Fibroblast of lung (primary cell): Measurements from ENCODE around the gene R3HDM4. TPM values are rescaled to one million over a fixed set of nuclear protein-coding genes. Genes with fewer than 3 reads are reported as not detected.

Source experiments
- DNase-seq, 2 donors: peaks; one replicate each; pipeline versions ENCODE4 v3.0.0 to v3.0.0-alpha.2; 2010; ENCODE audit warnings: low read depth in 2 of 2
- H2AFZ ChIP-seq: 2 replicates; pipeline ENCODE4 v1.5.1; 2012; ENCODE audit warnings: low read length, control low read depth, inconsistent platforms
- H3K27ac ChIP-seq: 2 replicates; pipeline ENCODE4 v1.5.1; 2011; ENCODE audit warnings: low read length, control low read depth; ENCODE audit not compliant: insufficient read depth
- H3K27me3 ChIP-seq: 2 replicates; pipeline ENCODE4 v1.5.1; 2011; ENCODE audit warnings: mild to moderate bottlenecking, low read length; ENCODE audit not compliant: control insufficient read depth, insufficient read depth
- H3K36me3 ChIP-seq: 2 replicates; pipeline ENCODE4 v1.5.1; 2011; ENCODE audit warnings: low read length; ENCODE audit not compliant: control insufficient read depth, insufficient read depth
- H3K4me1 ChIP-seq: 2 replicates; pipeline ENCODE4 v1.5.1; 2011; ENCODE audit warnings: low read length; ENCODE audit not compliant: control insufficient read depth, insufficient read depth; ENCODE audit errors: extremely low read depth
- H3K4me2 ChIP-seq: 2 replicates; pipeline ENCODE4 v1.5.1; 2011; ENCODE audit warnings: low read length, control low read depth; ENCODE audit not compliant: insufficient read depth; ENCODE audit errors: extremely low read depth
- H3K4me3 ChIP-seq, 4 experiments: fragments of 200-600 bp in 1 of 4; sonication (generic) in 1 of 4; replicated peaks in 1 of 4; 2 replicates each; pipeline ENCODE4 v1.5.1; 2011 to 2016; ENCODE audit warnings: low read length in 4 of 4, low read depth in 3 of 4, mild to moderate bottlenecking in 3 of 4, control low read depth in 2 of 4, inconsistent platforms in 1 of 4, mixed read lengths in 1 of 4; ENCODE audit not compliant: insufficient read depth in 1 of 4; ENCODE audit errors: control extremely low read depth in 1 of 4
- H3K79me2 ChIP-seq: 2 replicates; pipeline ENCODE4 v1.5.1; 2012; ENCODE audit warnings: mild to moderate bottlenecking, low read length, inconsistent platforms; ENCODE audit not compliant: control insufficient read depth, insufficient read depth
- H3K9ac ChIP-seq: 2 replicates; pipeline ENCODE4 v1.5.1; 2011; ENCODE audit warnings: mild to moderate bottlenecking, low read length, control low read depth; ENCODE audit not compliant: insufficient read depth
- H3K9me3 ChIP-seq: 2 replicates; pipeline ENCODE4 v1.5.1; 2012; ENCODE audit warnings: low read depth, low read length; ENCODE audit not compliant: control insufficient read depth, insufficient read depth
- H4K20me1 ChIP-seq: 2 replicates; pipeline ENCODE4 v1.5.1; 2011; ENCODE audit warnings: low read length; ENCODE audit not compliant: control insufficient read depth, insufficient read depth; ENCODE audit errors: extremely low read depth
- EZH2 ChIP-seq: IDR thresholded peaks from 2 replicates; pipeline ENCODE4 v1.5.1; 2012; ENCODE audit warnings: low read length, control low read depth, mild to moderate bottlenecking; ENCODE audit errors: missing control alignments
- polyA plus RNA-seq, 2 donors: library from polyadenylated mRNA; depleted of rRNA in 1 of 2; stranded (reverse) in 1 of 2; unstranded in 1 of 2; fragments of >200 nt; gene quantifications; 2 replicates each; pipeline ENCODE4 v1.2.1, GENCODE V29; 2011 to 2012; ENCODE audit warnings: missing spikeins in 1 of 2
- total RNA-seq: library from RNA; depleted of rRNA; stranded (reverse); fragments of >200 nt; gene quantifications from 2 replicates; pipeline ENCODE4 v1.2.1, GENCODE V29; 2014
- TF ChIP-seq, protein P1 (sequence below), 2 donors: IDR thresholded peaks in 1 of 2; conservative IDR thresholded peaks in 1 of 2; 1 replicate in 1 of 2; 2 replicates in 1 of 2; pipeline ENCODE4 v1.5.1; 2011 to 2012; ENCODE audit warnings: low read length in 2 of 2, control low read depth in 1 of 2, inconsistent platforms in 1 of 2, low read depth in 1 of 2, mild to moderate bottlenecking in 1 of 2

Gene R3HDM4
- total and polyA plus RNA-seq, 2 donors (not counting 1 experiment from before 2014, with no cell fraction given) = 13.2 to 25.5 TPM

DNA sequence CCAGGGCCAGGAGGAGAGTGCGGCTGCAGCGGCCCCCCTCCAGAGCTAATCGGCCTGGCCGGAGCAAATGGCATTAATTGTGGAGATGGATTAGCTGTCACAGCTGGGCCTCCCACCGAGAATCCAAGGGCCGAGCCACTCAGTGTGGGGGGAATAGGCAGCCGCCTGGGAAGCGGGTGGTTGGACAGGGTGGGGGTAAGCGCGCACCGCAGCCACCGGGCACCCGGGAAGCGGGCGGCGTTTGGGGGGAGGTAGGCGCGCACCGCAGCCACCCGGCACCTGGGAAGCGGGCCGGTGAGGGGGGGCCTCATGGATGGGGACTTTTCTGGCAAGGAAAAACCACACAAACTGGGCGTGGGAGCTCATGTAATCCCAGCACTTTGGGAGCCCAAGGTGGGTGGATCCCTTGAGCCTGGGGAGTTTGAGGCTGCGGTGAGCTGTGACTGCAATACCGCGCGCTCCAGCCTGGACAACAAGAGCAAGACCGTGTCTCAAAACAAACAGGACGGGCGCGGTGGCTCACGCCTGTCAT, 9.7 kb downstream of the R3HDM4 start:
- H4K20me1 ChIP-seq = no peaks in the 10 kb centered on the region
- no peak overlapping the region for H3K27ac ChIP-seq
- peaks cover 10% of the 10 kb centered on the region for H3K36me3 ChIP-seq
- no peaks in the 10 kb centered on the region for H3K27me3 ChIP-seq
- peak; percentile 35 to 74 for DNase-seq
- no peak overlapping the region for H3K9ac ChIP-seq
- H3K79me2 ChIP-seq = peaks cover 2% of the 10 kb centered on the region
- H3K4me2 ChIP-seq = no peak overlapping the region
- TF ChIP-seq, protein P1, sequence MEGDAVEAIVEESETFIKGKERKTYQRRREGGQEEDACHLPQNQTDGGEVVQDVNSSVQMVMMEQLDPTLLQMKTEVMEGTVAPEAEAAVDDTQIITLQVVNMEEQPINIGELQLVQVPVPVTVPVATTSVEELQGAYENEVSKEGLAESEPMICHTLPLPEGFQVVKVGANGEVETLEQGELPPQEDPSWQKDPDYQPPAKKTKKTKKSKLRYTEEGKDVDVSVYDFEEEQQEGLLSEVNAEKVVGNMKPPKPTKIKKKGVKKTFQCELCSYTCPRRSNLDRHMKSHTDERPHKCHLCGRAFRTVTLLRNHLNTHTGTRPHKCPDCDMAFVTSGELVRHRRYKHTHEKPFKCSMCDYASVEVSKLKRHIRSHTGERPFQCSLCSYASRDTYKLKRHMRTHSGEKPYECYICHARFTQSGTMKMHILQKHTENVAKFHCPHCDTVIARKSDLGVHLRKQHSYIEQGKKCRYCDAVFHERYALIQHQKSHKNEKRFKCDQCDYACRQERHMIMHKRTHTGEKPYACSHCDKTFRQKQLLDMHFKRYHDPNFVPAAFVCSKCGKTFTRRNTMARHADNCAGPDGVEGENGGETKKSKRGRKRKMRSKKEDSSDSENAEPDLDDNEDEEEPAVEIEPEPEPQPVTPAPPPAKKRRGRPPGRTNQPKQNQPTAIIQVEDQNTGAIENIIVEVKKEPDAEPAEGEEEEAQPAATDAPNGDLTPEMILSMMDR (conservative IDR thresholded peaks at IDR 0.05 in 1 of 2, IDR thresholded peaks at IDR 0.05 in 1 of 2; ENCODE audit: low read depth in 1 of 2, low read length in 2 of 2) = no peak
- TF ChIP-seq EZH2 = no peak
- no peaks in the 10 kb centered on the region for H3K4me1 ChIP-seq
- H3K9me3 ChIP-seq = no peaks in the 10 kb centered on the region
- H3K4me3 ChIP-seq = no peak overlapping the region
- no peak overlapping the region for H2AFZ ChIP-seq

DNA sequence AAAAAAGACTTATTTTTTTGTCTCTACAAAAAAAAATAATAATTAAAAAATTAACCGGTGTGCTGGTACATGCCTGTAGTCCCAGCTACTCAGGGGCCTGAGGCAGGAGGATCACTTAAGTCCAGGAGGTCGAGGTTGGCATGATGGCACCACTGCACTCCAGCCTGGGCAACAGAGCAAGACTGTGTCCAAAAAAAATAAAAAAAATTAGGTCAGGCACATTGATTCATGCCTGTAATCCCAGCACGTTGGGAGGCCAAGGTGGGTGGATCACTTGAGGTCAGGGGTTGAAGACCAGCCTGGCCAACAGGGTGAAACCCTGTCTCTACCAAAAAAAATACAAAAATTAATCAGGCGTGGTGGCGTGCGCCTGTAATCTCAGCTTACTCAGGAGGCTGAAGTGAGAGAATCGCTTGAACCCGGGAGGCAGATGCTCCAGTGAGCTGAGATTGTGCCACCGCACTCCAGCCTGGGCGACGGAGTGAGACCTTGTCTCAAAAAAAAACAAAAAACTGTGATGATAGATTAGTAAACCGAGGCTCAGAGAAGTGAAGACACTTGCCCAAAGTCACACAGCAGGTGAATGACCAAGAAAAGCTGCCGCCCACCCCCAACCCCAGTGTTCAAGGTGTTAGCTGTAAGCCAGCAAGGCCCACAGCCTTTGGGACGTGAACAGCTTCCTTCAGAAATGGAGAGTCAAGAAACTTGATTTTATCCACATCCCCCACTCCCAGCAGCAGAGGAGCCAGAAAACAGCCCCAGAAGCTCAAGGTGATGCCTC, 10.4 kb downstream of the R3HDM4 start:
- Histone ChIP-seq H4K20me1 (no peaks in the 10 kb centered on the region), H3K27ac (no peak overlapping the region), H3K27me3 (no peaks in the 10 kb centered on the region), H2AFZ (no peak overlapping the region), H3K4me3 (no peak overlapping the region), H3K4me2 (no peak overlapping the region), H3K4me1 (no peaks in the 10 kb centered on the region), H3K9ac (no peak overlapping the region), H3K36me3 (peaks cover 10% of the 10 kb centered on the region), H3K9me3 (no peaks in the 10 kb centered on the region), H3K79me2 (peaks cover 2% of the 10 kb centered on the region)
- TF ChIP-seq EZH2 = no peak
- TF ChIP-seq, protein P1 (conservative IDR thresholded peaks at IDR 0.05 in 1 of 2, IDR thresholded peaks at IDR 0.05 in 1 of 2; ENCODE audit: low read depth in 1 of 2, low read length in 2 of 2) = no peak
- no peak for DNase-seq

DNA sequence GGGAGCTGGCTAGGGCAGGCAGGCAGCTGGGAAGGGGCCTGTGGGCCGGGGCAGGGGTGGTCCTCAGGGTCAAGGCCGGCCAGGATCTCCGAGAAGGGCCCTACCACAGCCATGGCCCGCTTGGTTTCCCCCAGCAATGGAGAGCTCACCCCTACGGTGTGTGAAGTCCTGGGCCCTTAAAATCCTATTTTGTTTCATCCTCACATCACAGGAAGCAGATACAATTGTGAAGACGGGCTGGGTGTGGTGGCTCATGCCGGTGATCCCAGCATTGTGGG, 11.0 kb downstream of the R3HDM4 start:
- Histone ChIP-seq H3K4me2 (no peak overlapping the region), H3K4me1 (no peaks in the 10 kb centered on the region), H3K9me3 (no peaks in the 10 kb centered on the region), H3K4me3 (no peak overlapping the region), H3K79me2 (no peaks in the 10 kb centered on the region), H2AFZ (no peak overlapping the region), H3K9ac (no peak overlapping the region), H4K20me1 (no peaks in the 10 kb centered on the region), H3K27me3 (no peaks in the 10 kb centered on the region), H3K36me3 (peaks cover 10% of the 10 kb centered on the region), H3K27ac (no peak overlapping the region)
- TF ChIP-seq EZH2 = no peak
- TF ChIP-seq, protein P1 (conservative IDR thresholded peaks at IDR 0.05 in 1 of 2, IDR thresholded peaks at IDR 0.05 in 1 of 2; ENCODE audit: low read depth in 1 of 2, low read length in 2 of 2) = no peak
- no peak for DNase-seq
